GM12875 (cell line): ENCODE data around the gene DTX3.

Source experiments
- H3K4me3 ChIP-seq: one replicate; pipeline ENCODE4 v1.5.1; 2011; ENCODE audit warnings: low read depth, low read length, control low read depth
- CTCF ChIP-seq: IDR thresholded peaks from 2 replicates; pipeline ENCODE4 v1.5.1; 2011; ENCODE audit warnings: low read depth, mild to moderate bottlenecking, control low read depth, inconsistent platforms, low read length, moderate library complexity, borderline replicate concordance; ENCODE audit not compliant: insufficient read depth

Gene DTX3

GRCh38 chr12:57577981-57578758 lies 26.5 kb upstream of the DTX3 start:
- no peak overlapping the region for H3K4me3 ChIP-seq
- TF ChIP-seq CTCF = no peak

GRCh38 chr12:57579011-57579410 lies 25.6 kb upstream of the DTX3 start:
- no peak for TF ChIP-seq CTCF
- no peak overlapping the region for H3K4me3 ChIP-seq

- TF ChIP-seq CTCF = no peak
- H3K4me3 ChIP-seq = no peak overlapping the region
These were observed 24.8 kb upstream of the DTX3 start for GRCh38 chr12:57579677-57580465.

- TF ChIP-seq CTCF = no peak
These were observed 24.2 kb upstream of the DTX3 start for GRCh38 chr12:57580466-57580795.

GRCh38 chr12:57581802-57582201 lies 22.8 kb upstream of the DTX3 start:
- no peak for TF ChIP-seq CTCF
- H3K4me3 ChIP-seq = no peak overlapping the region

More at GRCh38 chr12:57580466-57580795, 24.2 kb upstream of the DTX3 start:
- H3K4me3 ChIP-seq = no peak overlapping the region

GRCh38 chr12:57582440-57582839 lies 22.2 kb upstream of the DTX3 start:
- TF ChIP-seq CTCF = no peak

More at GRCh38 chr12:57582440-57582839, 22.2 kb upstream of the DTX3 start:
- H3K4me3 ChIP-seq = no peak overlapping the region
